PC-3 (cell line): ENCODE measurements around the gene UBR4.

Experiments
- EZH2 ChIP-seq: fragments of 300-600 bp; sonication (generic); IDR thresholded peaks from one replicate; pipeline ENCODE4 v1.6.1; 2017; ENCODE audit warnings: antibody characterized with exemption, mild to moderate bottlenecking, low read length; ENCODE audit not compliant: unreplicated experiment
- EZH2phosphoT487 ChIP-seq: fragments of 300-600 bp; sonication (generic); IDR thresholded peaks from 2 replicates; pipeline ENCODE4 v1.6.1; 2018; ENCODE audit warnings: mild to moderate bottlenecking, antibody characterized with exemption, low read length, borderline replicate concordance
- TF ChIP-seq, protein P1 (sequence below): fragments of 300-600 bp; sonication (generic); conservative IDR thresholded peaks from 2 replicates; pipeline ENCODE4 v1.5.1; 2017; ENCODE audit warnings: antibody characterized with exemption, low read depth, mild to moderate bottlenecking, low read length

DNA sequence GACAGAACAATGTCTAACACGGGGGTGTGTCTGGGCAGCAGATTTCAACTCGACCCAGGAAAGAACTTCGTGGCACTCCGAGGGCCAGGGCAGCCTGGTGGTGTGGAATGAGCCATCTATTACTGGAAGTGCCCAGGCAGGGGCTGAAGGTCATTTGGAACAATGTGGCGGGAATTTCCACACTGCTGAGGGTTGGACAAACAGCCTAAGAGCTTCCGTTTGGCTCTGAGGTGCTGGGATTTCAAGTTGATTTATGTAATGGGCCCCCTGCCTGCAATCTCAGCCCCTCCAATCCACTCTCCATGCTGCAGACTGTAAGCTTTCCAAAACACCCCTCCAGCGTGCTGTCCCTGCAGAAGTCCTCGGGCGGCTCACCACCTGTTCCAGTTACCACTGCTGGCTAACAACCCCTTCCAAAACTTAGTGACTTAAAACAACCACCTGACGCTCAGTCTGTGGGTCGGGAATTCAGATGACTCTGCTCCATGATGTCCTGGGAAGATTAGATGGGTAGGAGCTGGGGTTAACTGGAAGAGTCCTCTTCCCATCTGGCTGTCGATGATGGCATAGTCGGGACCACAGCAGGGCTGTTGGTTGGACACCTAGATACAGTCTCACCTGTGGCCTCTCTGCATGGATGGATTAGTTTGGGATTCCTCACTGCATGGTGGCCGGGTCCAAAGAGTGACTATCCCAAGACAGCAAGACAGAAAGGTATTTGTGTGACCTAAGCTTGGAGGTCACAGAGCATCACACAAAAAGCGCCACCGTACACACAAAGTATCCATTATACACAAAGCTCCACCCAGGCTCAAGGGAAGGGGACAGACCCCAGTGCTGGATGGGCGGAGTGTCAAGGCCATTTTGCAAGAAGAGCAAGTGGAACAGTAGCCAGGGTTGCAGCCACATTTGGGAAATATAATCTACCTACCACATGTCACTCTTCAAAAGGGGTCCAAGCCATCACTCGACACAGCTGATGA, 163.9 kb downstream of the UBR4 start:
- TF ChIP-seq, protein P1, sequence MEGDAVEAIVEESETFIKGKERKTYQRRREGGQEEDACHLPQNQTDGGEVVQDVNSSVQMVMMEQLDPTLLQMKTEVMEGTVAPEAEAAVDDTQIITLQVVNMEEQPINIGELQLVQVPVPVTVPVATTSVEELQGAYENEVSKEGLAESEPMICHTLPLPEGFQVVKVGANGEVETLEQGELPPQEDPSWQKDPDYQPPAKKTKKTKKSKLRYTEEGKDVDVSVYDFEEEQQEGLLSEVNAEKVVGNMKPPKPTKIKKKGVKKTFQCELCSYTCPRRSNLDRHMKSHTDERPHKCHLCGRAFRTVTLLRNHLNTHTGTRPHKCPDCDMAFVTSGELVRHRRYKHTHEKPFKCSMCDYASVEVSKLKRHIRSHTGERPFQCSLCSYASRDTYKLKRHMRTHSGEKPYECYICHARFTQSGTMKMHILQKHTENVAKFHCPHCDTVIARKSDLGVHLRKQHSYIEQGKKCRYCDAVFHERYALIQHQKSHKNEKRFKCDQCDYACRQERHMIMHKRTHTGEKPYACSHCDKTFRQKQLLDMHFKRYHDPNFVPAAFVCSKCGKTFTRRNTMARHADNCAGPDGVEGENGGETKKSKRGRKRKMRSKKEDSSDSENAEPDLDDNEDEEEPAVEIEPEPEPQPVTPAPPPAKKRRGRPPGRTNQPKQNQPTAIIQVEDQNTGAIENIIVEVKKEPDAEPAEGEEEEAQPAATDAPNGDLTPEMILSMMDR = no peak
- TF ChIP-seq EZH2 = no peak
- TF ChIP-seq EZH2phosphoT487 = no peak
